HG02571 (cell line): ENCODE measurements around the gene ATP5ME.
"Not testable (repeated sequence)": the region's sequence is repeated elsewhere in the genome, so short reads cannot be mapped to it uniquely, and the experiment has no call there.

Experiments used
- ATAC-seq: cut with Tn5 transposase; IDR thresholded peaks from one replicate; pipeline ENCODE4 v1.9.1; 2021; ENCODE audit warnings: mild to moderate bottlenecking, moderate library complexity; ENCODE audit not compliant: unreplicated experiment

ATP5ME gene

GRCh38 chr4:674172-675035 lies at the start of gene ATP5ME, which contains the start of gene MYL5:
ATP5ME (minus strand) TSS chr4:674276; CDS start chr4:674247, 29 bp downstream.
MYL5 (plus strand) TSS chr4:674542; CDS start chr4:678027, 3,485 bp downstream.
- peak; percentile 65 for ATAC-seq

GRCh38 chr4:722851-723360 lies 48.8 kb upstream of the ATP5ME start:
- no peak for ATAC-seq

GRCh38 chr4:722169-722725 lies 48.2 kb upstream of the ATP5ME start:
- ATAC-seq: no peak

GRCh38 chr4:721261-722168 lies 47.4 kb upstream of the ATP5ME start:
- ATAC-seq: no peak

- ATAC-seq: no peak
These were observed 46.2 kb upstream of the ATP5ME start for GRCh38 chr4:720111-720860.

GRCh38 chr4:718460-718859 lies 44.4 kb upstream of the ATP5ME start:
- ATAC-seq: no peak

- no peak for ATAC-seq
These were observed 43.7 kb upstream of the ATP5ME start for GRCh38 chr4:717601-718320.

GRCh38 chr4:714087-714486 lies 40.0 kb upstream of the ATP5ME start:
- no peak for ATAC-seq

- ATAC-seq: no peak
These were observed 39.0 kb upstream of the ATP5ME start for GRCh38 chr4:712916-713632.

GRCh38 chr4:712093-712492 lies 38.0 kb upstream of the ATP5ME start:
- ATAC-seq: no peak

- ATAC-seq: no peak
These were observed 36.8 kb upstream of the ATP5ME start for GRCh38 chr4:710916-711315.

- no peak for ATAC-seq
These were observed 36.0 kb upstream of the ATP5ME start for GRCh38 chr4:710116-710515.

GRCh38 chr4:709348-709747 lies 35.3 kb upstream of the ATP5ME start:
- no peak for ATAC-seq

GRCh38 chr4:708631-708933 lies 34.5 kb upstream of the ATP5ME start:
- ATAC-seq: no peak

GRCh38 chr4:707929-708630 lies 34.0 kb upstream of the ATP5ME start:
- ATAC-seq: no peak

- ATAC-seq: no peak
These were observed 32.9 kb upstream of the ATP5ME start for GRCh38 chr4:706834-707598.

- ATAC-seq: not testable (repeated sequence)
These were observed 32.1 kb upstream of the ATP5ME start for GRCh38 chr4:706083-706633.
